ENCODE measurements around the gene CNTNAP2. TPM values are rescaled to one million over a fixed set of nuclear protein-coding genes. Genes with fewer than 3 reads are reported as not detected.

CNTNAP2 gene
- polyA plus RNA-seq, 5 donors: 30.4 to 44.2 (median 39.8) TPM

- DNase-seq: no peak
These were observed 2075.9 kb downstream of the CNTNAP2 start for GRCh38 chr7:148192491-148192890.

DNA sequence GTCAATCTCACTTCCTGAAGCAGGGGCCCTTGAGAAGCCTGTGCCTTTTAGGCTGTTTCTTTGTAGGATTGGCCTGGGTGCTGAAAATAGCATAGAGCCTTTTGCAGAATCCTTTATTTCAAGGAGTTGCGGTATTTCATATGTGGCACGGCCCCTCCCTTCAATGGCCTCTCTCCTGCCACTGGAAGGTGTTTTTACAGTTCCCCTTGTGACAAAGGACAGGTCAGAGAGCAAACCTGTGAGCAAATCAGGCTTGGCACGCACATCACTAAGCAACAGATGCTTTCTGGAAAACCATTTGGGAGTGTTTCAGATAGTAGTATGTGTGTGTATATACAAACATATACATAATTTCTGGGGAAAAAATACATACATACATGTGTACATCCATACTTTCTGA is 2085.4 kb downstream of the CNTNAP2 start:
- DNase-seq: no peak

- DNase-seq: no peak
These were observed 2088.2 kb downstream of the CNTNAP2 start for GRCh38 chr7:148204639-148205304.

DNA sequence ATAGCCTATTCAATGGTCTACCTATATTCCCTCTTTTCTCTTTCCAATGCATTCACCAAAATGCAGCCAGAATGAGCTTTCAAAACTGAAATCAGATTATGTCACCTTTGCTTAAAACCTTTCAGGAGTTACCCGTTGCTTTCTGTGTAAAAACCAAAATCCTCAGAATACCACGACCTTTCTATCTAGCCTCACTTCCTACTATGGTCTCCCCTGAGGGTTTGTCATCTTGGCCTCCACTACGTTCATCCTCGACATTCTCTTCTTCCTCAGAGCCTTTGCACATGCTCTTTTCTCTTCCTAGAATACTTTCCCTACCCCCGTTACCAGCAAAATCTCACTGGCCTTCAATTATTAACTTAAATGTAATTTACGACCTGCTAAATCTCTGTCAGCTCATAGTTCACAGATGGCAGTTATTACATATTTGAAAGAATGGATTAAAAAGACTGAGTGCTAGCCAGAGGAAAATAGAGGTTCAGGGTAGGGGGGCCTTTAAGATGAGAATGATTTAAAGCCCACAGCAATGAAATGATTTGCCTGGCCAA is 2093.1 kb downstream of the CNTNAP2 start:
- no peak for DNase-seq

DNA sequence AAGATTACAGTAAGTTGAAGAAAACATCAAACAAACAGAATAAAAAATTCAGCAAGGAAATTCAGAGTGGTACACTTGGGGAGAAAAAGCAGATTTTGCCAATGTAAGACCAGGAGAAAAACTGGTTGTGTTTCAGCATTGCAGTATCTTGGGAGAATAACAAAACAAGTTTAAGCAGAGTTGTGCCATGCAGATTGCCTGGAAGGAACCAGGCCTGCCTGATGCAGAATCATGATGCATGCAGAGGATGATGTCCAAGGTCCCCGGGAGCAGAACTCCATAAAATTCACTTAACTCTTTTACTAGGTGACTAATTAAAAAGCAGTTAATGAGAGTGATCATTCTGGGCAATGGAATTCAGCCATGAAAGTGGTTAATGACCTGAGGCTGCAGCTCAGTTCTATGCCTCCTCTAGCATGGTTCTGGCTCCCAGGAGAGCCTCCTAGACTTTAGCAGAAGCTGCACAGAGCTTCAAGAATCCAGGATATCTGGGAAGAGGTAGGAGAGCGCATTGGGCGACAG is 2094.3 kb downstream of the CNTNAP2 start:
- DNase-seq: no peak

- DNase-seq: peak; percentile 77 to 83
These were observed 2095.1 kb downstream of the CNTNAP2 start for GRCh38 chr7:148211740-148212151.

DNA sequence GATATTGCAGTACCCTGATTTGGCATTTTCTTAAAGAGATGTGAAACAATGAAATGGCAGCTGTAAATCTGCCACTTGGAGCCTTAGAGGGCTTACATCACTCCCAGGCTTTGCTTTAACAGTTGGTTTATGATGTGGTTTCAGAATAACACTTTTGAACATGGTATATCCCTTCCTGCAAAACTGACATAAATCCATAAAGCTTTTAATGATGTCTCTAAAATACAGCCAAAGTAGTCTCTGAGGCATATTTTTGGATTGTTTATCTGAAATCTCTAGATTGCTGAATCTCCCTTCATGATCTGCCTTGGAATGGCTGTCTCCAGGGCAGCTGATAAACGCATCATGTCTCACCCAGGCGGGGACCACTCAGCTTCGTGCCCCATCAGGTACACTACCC is 2096.1 kb downstream of the CNTNAP2 start:
- DNase-seq: no peak

DNA sequence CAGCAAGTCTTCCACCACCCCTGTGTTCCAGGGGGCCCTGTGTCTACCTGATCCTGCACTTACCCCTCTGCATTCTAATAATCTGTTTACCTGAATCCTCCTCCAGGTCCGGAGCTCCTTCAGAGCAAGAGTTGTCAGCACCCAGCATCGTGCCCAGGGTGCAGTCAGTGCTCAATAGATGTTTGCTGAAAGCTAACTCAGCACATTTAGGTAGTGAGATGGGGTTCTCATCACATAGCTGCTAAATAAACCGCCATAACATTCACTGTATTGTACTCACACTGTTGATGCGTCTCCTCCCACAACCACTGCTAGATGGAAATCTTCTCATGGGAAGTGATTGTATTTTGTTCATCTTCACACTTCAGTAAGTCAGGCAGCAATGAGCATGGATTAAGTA is 2097.5 kb downstream of the CNTNAP2 start:
- DNase-seq: no peak

DNA sequence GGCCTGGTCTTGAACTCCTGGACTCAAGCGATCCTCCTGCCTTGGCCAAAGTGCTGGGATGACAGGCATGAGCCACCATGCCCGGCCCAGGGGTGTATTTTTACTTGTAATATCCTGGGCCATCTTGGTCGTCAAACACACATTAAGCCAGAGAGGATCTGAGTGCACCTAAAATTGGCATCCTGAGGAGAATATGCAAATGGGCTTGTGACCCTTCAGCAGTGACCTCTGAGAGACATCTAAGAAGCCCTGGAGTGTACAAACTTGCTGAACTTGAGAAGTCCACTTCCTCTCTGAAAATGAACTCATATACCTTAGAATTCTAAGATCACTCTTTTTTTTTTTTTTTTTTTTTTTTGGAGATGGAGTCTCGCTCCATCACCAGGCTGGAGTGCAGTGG is 2102.0 kb downstream of the CNTNAP2 start:
- DNase-seq: no peak

- no peak for DNase-seq
These were observed 2106.1 kb downstream of the CNTNAP2 start for GRCh38 chr7:148222721-148223120.

DNA sequence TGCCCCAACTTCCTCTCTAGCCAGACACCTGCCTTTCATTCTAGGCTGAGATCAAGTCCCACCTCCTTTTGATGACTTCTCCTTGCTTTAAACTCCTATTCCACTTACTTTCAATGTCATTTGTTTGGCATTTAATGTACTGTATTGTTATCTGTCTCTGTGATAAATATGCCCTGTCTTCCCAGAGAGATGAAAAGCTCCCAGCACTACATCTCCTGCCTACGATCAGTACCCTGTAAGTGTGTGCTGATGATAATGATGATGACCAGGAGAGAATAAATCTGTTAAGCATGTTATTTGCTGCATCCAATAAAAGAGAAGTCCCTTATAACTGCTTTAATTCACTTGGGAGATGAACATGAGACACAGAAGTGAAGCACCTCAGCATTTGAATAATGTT is 2106.6 kb downstream of the CNTNAP2 start:
- no peak for DNase-seq

DNA sequence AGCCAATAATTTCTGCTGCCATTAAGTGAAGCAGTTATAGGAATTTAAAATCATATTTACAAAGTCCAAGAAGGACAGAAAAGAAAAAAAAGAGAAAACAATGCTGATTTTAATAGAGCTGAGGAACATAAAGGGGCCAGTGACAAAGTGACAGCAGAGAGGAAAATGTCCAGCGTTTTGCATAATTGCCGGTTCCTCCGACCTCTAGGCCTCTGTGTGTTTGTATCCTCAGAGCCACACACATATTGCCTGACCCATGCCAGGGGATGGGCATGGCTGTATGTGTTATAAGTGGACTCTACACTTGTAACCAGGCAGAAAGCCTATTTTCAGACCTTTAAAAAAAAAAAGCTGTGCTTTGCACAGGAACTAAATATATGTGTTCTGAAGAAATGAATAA is 2107.1 kb downstream of the CNTNAP2 start:
- DNase-seq: no peak

- no peak for DNase-seq
These were observed 2113.7 kb downstream of the CNTNAP2 start for GRCh38 chr7:148230296-148230695.

- DNase-seq: no peak
These were observed 2114.3 kb downstream of the CNTNAP2 start for GRCh38 chr7:148230883-148231282.

DNA sequence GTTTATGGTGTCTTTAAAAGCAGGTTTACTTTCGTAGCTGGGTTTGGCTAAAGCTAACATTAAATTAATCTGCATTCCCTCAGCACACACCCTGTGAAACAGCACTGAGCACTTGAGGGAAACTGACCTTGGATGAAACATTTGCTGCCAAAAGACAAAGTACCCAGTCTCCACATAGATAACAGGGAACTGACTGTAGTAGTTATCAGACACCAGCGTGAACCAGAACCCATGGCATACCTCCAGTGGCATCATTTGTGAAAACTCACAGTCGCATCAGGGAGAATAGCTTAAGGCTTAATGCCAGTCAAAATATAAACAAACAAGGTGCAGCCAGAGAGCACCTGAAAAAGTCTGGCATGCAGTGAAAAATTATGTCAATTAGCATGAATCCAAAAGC is 2116.2 kb downstream of the CNTNAP2 start:
- DNase-seq: no peak

GRCh38 chr7:148234715-148235114 is 2118.1 kb downstream of the CNTNAP2 start:
- no peak for DNase-seq

GRCh38 chr7:148238761-148239325 is 2122.2 kb downstream of the CNTNAP2 start:
- DNase-seq: no peak

DNA sequence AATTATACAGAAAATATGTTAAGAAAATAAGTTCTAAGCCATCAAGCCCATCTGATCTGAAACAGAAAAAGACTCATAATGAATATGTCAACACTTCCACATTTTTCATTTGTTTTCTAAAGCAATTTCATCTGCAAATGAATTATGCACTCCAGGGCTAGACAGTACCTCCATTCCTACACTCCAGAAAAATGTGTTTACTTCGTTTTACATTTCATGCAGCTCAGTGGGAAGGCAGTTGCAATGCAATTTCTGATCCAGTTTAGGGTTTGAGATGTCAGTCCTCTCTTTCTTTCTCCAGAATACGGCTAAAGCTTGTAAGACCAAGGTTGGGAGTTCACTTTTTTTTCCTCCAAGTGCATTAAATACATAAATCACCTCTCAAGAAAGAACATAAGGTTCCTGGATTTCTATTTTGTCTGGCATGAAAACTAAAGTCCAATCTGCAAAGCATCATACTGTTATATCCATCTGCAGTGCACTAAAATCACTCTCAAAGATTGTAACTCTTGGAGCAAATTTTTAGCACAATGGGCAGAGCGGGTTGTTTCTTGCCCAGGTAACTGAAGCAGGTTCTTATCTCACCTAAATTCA is 2125.2 kb downstream of the CNTNAP2 start:
- no peak for DNase-seq

- DNase-seq: peak; percentile 52 to 60
These were observed 2125.8 kb downstream of the CNTNAP2 start for GRCh38 chr7:148242294-148242821.

- DNase-seq: no peak
These were observed 2128.8 kb downstream of the CNTNAP2 start for GRCh38 chr7:148245381-148245780.

GRCh38 chr7:148253629-148254028 is 2137.0 kb downstream of the CNTNAP2 start:
- DNase-seq: no peak

DNA sequence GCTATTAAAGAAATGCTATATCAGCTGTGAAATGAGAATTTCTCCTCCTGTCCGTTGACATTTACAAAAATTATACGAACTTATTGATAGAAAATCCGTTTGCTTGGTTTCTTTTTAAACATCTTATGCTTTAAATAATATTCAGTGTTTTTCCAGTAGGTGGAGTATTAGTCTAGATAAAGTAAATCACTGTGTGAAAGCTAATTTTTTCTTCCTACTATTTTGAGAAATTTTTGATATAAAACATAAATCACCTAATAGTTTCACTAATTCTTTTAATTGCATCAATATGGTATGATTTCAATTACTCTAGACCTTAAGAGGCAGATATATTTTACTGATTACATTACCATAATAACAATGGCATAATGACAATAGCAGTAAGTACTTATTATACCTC is 2138.7 kb downstream of the CNTNAP2 start:
- DNase-seq: no peak

DNA sequence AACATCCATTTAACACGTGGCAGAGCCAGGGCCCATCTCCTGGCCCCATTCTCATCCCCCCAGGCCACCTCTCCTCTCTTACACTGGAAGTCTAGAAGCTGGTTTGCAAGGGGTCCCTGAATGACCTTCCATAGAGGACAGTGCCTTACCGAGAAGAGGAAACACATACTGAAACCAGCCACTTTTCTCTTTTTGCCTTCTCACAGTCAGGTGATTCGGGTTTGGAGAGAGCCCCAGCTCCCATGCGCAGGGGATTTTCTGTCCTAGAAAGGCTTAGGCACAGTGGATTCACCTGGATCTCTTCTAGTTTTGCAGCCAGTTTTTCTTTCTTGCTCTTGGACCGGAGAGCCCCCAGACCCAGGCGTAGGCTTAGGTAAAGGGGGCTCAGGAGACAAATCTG is 2139.8 kb downstream of the CNTNAP2 start:
- DNase-seq: no peak

All from right lung (tissue), 5 donors.